Mucosa of stomach (tissue), 1 donor: ENCODE measurements around the gene RNF25.

Experiments
- H3K27me3 ChIP-seq: one replicate; pipeline ENCODE4 v1.7.0; 2013; ENCODE audit warnings: mild to moderate bottlenecking, low read length; ENCODE audit not compliant: control insufficient read depth, insufficient read depth
- H3K36me3 ChIP-seq: one replicate; pipeline ENCODE4 v1.7.0; 2013; ENCODE audit warnings: low read length; ENCODE audit not compliant: control insufficient read depth, insufficient read depth
- H3K4me1 ChIP-seq: one replicate; pipeline ENCODE4 v1.7.0; 2013; ENCODE audit warnings: mild to moderate bottlenecking, low read length; ENCODE audit not compliant: control insufficient read depth, insufficient read depth
- H3K4me3 ChIP-seq: one replicate; pipeline ENCODE4 v1.7.0; 2013; ENCODE audit warnings: low read length
- H3K9ac ChIP-seq: one replicate; pipeline ENCODE4 v1.7.0; 2013; ENCODE audit warnings: mild to moderate bottlenecking, low read length, moderate library complexity
- H3K9me3 ChIP-seq: one replicate; pipeline ENCODE4 v1.7.0; 2013; ENCODE audit warnings: mild to moderate bottlenecking, low read length, moderate library complexity; ENCODE audit not compliant: control insufficient read depth
- donor health status: Pancreatic carcinoma.

The RNF25 gene

GRCh38 chr2:218642786-218643185, 29.0 kb downstream of the RNF25 start:
- Histone ChIP-seq H3K9ac (no peak overlapping the region), H3K4me1 (no peaks in the 10 kb centered on the region), H3K4me3 (no peak overlapping the region), H3K36me3 (peaks cover 31% of the 10 kb centered on the region), H3K27me3 (no peaks in the 10 kb centered on the region), H3K9me3 (no peaks in the 10 kb centered on the region)

GRCh38 chr2:218642121-218642656, 29.6 kb downstream of the RNF25 start:
- H3K4me3 ChIP-seq = no peak overlapping the region
- no peaks in the 10 kb centered on the region for H3K27me3 ChIP-seq
- H3K36me3 ChIP-seq = peaks cover 31% of the 10 kb centered on the region
- no peaks in the 10 kb centered on the region for H3K9me3 ChIP-seq
- no peak overlapping the region for H3K9ac ChIP-seq
- no peaks in the 10 kb centered on the region for H3K4me1 ChIP-seq

- Histone ChIP-seq H3K4me3 (no peak overlapping the region), H3K9me3 (no peaks in the 10 kb centered on the region), H3K36me3 (peaks cover 20% of the 10 kb centered on the region), H3K9ac (no peak overlapping the region), H3K4me1 (no peaks in the 10 kb centered on the region), H3K27me3 (no peaks in the 10 kb centered on the region)
These were observed 33.4 kb downstream of the RNF25 start for GRCh38 chr2:218638372-218638771.

- no peaks in the 10 kb centered on the region for H3K4me1 ChIP-seq
- no peak overlapping the region for H3K9ac ChIP-seq
- no peak overlapping the region for H3K4me3 ChIP-seq
- H3K36me3 ChIP-seq = peaks cover 20% of the 10 kb centered on the region
- H3K27me3 ChIP-seq = no peaks in the 10 kb centered on the region
- H3K9me3 ChIP-seq = no peaks in the 10 kb centered on the region
These were observed 36.1 kb downstream of the RNF25 start for GRCh38 chr2:218635719-218636118.

- H3K27me3 ChIP-seq = no peaks in the 10 kb centered on the region
- peaks cover 6% of the 10 kb centered on the region for H3K36me3 ChIP-seq
- H3K9ac ChIP-seq = no peak overlapping the region
- no peaks in the 10 kb centered on the region for H3K9me3 ChIP-seq
- no peak overlapping the region for H3K4me3 ChIP-seq
- H3K4me1 ChIP-seq = no peaks in the 10 kb centered on the region
These were observed 40.0 kb downstream of the RNF25 start for GRCh38 chr2:218631837-218632236.

- H3K27me3 ChIP-seq = no peaks in the 10 kb centered on the region
These were observed 43.9 kb downstream of the RNF25 start for GRCh38 chr2:218627939-218628338.

GRCh38 chr2:218626369-218626768, 45.4 kb downstream of the RNF25 start:
- no peak overlapping the region for H3K9ac ChIP-seq
- H3K36me3 ChIP-seq = no peaks in the 10 kb centered on the region
- no peaks in the 10 kb centered on the region for H3K9me3 ChIP-seq
- no peaks in the 10 kb centered on the region for H3K27me3 ChIP-seq
- no peaks in the 10 kb centered on the region for H3K4me1 ChIP-seq
- no peak overlapping the region for H3K4me3 ChIP-seq

More at GRCh38 chr2:218627939-218628338, 43.9 kb downstream of the RNF25 start:
- H3K9ac ChIP-seq = no peak overlapping the region
- H3K36me3 ChIP-seq = no peaks in the 10 kb centered on the region
- no peaks in the 10 kb centered on the region for H3K4me1 ChIP-seq
- no peak overlapping the region for H3K4me3 ChIP-seq
- no peaks in the 10 kb centered on the region for H3K9me3 ChIP-seq

- H3K4me1 ChIP-seq = no peaks in the 10 kb centered on the region
These were observed 48.5 kb downstream of the RNF25 start for GRCh38 chr2:218623366-218623705.

GRCh38 chr2:218622606-218623365, 49.0 kb downstream of the RNF25 start:
- Histone ChIP-seq H3K4me1 (no peaks in the 10 kb centered on the region), H3K9ac (no peak overlapping the region), H3K36me3 (no peaks in the 10 kb centered on the region)

More at GRCh38 chr2:218623366-218623705, 48.5 kb downstream of the RNF25 start:
- H3K9ac ChIP-seq = no peak overlapping the region
- no peak overlapping the region for H3K4me3 ChIP-seq
- H3K9me3 ChIP-seq = no peaks in the 10 kb centered on the region
- no peaks in the 10 kb centered on the region for H3K36me3 ChIP-seq
- no peaks in the 10 kb centered on the region for H3K27me3 ChIP-seq

GRCh38 chr2:218621007-218621406, 50.8 kb downstream of the RNF25 start:
- no peak overlapping the region for H3K9ac ChIP-seq
- H3K9me3 ChIP-seq = no peaks in the 10 kb centered on the region
- no peaks in the 10 kb centered on the region for H3K27me3 ChIP-seq
- H3K4me3 ChIP-seq = no peak overlapping the region
- H3K36me3 ChIP-seq = no peaks in the 10 kb centered on the region
- no peaks in the 10 kb centered on the region for H3K4me1 ChIP-seq

More at GRCh38 chr2:218622606-218623365, 49.0 kb downstream of the RNF25 start:
- Histone ChIP-seq H3K4me3 (no peak overlapping the region), H3K9me3 (no peaks in the 10 kb centered on the region), H3K27me3 (no peaks in the 10 kb centered on the region)

GRCh38 chr2:218618102-218618860, 53.5 kb downstream of the RNF25 start:
- Histone ChIP-seq H3K4me3 (no peak overlapping the region), H3K9ac (no peak overlapping the region), H3K4me1 (no peaks in the 10 kb centered on the region), H3K36me3 (no peaks in the 10 kb centered on the region), H3K27me3 (no peaks in the 10 kb centered on the region), H3K9me3 (no peaks in the 10 kb centered on the region)

- Histone ChIP-seq H3K9ac (no peak overlapping the region), H3K4me1 (no peaks in the 10 kb centered on the region), H3K27me3 (no peaks in the 10 kb centered on the region), H3K36me3 (no peaks in the 10 kb centered on the region), H3K9me3 (no peaks in the 10 kb centered on the region), H3K4me3 (no peak overlapping the region)
These were observed 55.9 kb downstream of the RNF25 start for GRCh38 chr2:218615868-218616315.
